DMS153 (cell line): Measurements from ENCODE around the gene GUCA2B.

Experiments
- DNase-seq: peaks from one replicate; lab custom pipeline; 2025; lab: John Stamatoyannopoulos, UW

GUCA2B gene

DNA sequence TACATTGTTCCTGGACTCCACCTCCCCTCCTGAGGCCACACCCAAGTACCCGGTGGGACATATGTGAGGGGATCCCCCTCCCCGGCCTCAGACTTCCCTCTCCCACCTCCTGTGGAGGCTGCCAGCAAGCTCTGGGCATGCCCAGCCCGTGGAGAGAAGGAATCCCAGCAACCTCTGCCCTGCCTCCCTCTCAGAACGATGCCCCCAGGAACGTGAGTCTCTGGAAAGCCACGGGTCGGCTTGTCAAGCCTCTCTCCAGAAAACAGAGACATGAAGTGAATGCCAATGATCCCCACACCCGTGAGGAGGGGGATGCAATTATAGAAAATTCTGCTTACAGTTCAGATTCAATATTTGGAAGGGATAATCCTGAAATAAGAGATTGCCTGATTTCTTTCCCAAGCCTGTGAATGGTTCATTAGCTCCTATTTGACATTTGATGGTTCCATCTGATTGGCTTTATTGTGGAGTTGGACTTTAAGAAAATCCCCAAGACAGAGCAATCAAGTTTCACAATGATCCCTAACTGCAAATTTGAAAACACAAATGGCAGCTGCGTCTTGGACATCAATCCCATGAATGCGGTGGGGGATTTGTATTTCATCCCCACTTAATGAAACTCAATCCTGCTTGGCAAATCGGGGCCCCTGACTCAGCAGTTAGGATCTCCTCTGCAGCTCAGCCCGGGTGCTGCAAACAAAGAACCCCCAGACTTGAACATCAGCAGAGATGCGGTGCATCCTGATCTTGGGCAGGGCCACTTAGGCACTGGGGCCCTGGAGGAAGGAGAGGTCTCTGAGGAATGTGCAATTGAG, 9.1 kb upstream of the GUCA2B start:
- DNase-seq, result no peak

DNA sequence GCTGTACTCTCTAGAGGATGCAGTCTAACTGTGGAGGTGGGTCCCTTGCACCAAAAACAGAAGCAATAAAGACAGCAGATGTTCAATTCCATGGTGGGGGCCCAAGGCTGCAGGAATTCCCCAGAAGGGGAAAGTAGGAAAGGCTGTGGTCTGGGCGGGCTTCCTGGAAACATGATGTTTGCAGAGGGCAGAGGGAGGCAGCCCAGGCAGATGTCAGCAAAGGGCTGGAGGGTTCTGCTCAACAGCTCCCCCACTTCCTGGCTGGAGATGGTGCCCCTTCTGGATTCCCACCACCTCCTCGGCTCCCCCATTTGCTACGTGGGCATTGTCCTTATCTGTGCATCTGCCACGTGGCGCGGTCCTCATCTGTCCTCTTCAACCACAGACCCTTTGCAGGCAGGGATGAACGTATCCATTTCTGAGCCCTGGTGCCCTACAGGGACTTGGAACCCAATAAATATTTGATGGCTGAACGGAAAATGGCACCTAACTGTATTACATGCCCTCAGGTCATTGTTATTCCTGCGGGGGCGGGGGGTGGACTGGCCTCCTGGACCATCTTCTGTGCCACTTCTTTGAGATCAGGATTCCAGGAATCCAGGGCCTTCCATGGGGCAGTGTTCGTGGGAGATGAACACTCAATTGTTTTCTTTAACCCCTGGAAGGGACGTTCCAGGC, 8.4 kb upstream of the GUCA2B start:
- no peak for DNase-seq

DNA sequence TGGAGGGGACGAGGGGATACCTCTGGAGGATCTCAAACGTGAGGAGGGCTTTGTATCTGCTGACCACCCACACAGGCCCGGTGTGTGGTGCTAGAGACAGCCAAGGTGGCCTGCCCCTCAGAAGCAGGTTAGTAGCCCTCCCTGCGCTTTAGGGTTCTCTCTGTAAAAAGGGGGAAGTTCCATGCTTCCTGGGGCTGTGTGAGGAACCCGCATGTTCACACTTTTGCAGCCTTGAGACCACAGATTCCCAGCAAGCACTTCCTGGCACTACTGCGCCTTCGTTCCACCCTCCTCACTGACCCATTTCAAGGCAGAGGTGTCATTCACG, 7.9 kb upstream of the GUCA2B start:
- no peak for DNase-seq

DNA sequence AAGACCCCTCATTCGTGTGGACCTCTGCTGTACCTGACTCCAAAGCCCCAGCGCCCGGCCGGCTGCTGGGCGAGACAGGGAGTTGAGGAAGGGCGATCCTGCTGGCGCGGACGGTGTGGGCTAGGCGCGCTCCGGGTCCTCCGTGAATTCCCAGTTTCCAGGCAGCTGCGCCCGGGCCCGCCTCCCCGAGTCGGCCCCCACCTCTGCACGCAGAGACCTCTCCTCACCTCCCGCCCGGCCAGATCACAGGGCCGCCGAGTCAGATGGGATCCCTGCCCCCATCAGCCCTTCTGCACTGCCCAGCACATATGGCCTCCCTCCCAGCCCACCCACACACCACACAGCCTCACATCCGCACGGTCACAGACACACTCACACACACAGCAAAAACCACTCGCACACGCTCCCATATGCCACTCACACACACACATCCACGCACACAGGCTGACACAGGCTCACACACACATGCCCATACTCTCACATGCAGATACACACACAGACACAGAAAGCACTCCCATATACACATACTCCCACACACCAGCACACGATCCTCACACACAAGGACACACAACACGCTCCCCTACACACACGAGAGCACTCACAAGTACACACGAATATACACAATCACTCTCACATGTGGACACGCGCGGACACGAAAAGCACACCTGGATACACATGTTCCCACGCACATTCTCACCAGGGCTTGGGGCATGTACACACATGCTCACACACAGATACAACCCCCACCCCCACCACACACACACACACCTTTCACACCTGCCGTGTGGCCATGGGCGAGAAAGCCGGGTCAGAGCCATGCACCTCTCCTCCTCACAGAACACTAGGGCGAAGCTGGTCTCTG, 7.2 kb upstream of the GUCA2B start:
- DNase-seq, result no peak

DNA sequence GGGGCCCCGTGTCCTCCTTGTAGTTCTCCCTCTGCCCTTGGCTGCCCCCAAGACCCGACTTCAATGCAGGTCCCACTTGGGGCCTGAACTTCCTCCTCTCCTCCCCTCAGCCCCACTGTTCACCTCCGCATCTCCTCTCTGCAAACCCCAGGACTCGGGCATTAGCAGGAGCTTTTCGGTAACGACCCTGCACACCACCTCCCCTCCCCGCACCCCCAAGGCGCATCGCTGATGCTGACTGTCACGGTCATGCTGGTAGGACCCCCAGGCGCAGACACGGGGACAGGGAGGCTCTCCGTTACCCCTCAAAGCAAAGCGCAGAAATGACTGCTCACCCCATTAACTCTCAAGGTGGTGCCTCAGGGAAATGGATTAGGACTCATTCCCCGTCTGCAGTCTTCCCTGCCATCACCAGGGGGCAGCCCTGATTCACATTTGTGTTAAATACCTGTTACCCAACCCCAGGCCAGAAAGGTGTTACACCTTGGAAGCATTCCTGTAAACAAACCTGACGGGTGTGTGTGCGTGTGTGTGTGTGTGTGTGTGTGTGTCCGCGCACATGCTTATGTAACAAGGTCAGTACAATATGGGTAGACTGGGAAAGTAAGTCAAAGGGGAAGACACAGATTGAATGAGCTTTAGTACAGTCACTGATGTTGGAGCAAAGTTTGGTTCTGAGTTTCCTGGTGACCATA, 6.4 kb upstream of the GUCA2B start:
- DNase-seq, result peak; percentile 90

DNA sequence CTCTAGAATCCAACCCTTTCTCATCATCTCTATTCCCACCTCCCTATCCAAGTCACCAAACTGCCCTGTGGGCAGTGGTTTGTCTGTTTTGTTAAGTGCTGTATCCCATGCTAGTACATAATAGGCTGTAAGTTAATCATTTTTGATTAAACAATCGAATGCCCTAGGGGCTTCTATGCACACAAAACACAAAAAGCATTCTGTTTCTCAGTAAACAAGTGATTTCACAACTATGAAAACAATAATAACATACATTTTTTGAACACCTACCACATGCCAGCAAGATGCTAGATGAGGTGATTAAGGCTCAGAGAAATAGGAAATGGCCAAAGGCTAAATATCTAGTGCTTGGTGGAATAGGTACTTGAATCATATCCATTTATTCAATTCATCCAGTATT, 5.0 kb upstream of the GUCA2B start:
- DNase-seq, result no peak

DNA sequence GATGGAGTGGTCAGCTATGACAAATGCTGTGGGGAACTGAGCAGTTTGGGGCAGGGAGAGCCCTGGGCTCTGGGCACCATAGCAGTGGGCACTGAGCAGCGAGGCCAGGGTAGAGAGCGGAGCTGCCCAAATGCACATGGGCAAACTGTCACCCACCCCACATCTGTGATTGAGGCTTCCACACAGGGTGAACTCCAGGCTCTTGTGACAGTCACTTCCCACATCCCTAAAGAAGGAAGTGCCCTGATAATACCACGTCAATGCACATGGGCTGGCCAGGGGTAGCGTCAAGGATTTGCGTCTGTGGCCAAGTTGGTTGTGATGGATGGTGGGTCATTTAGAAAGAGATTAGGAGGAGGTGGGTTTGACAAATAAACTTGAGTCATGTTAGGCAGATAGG, 2.6 kb upstream of the GUCA2B start:
- no peak for DNase-seq

DNA sequence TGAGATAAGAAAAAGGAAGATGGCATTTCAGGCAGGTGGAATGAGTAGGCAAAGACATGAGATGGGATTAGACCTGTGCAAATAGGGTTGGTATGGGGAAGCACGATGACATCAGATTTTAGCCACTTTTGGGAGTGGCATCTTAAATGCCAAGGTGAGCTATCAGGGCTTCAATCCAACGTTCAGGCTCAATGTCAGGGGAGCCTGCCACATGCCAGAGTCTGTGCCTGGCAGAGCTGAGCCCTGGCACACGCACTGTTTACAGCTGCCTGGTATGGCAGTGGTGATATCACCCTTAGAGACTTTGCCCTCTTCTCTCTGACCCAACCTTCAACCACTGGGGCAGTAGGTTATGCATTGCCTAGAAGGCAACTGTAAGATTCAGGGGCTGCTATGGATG, 1.1 kb upstream of the GUCA2B start:
- no peak for DNase-seq

DNA sequence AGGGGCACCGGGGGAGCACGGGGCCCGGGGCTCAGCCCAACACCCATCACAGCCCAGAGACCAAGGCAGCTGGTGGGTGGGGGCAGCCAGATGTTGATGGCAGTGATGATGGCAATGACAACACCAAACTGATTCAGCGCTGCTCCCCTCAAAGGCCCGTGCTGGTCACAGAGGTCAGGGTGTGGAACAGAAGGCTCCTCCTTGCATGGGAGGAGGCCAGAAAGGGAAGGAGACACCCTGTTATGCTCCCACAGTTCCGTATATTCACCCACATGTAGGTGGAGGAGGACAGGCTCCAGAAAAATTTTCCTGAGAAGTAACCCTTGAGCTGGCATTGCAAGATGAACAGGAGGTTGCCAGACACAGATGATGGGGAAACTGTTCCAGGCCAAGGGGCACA, 414 bp downstream of the GUCA2B start:
- no peak for DNase-seq

DNA sequence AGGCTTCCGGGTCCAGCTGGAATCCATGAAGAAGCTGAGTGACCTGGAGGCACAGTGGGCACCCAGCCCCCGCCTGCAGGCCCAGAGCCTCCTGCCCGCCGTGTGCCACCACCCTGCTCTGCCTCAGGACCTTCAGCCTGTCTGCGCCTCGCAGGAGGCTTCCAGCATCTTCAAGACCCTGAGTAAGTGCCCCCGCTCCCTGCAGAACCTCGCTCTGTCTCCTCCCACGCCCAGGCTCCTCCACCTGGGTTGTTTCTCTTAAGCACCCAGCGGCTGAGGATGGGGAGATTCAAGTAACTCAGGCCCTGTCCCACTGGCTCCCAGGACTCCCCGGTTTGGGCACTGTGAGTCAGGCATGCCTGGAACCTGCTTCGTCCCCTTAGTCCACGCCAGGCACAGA, 1.5 kb downstream of the GUCA2B start:
- DNase-seq, result no peak

DNA sequence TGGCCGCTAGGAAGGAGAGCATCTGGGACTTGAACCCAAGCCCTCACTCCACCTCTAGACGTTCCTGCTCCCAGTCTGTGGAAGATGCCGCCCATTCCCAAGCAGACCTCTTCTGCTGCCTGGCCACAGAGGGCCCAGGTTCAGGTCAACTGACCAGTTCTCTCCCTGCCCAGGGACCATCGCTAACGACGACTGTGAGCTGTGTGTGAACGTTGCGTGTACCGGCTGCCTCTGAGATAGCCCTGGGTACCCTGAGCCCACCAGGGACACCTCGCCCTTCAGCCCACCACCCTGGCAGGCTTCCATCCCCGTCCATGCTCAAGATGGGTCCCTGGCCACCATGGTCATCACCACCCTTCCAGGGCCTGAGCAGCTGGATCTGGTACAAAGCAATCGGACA, 2.2 kb downstream of the GUCA2B start:
- DNase-seq, result no peak

DNA sequence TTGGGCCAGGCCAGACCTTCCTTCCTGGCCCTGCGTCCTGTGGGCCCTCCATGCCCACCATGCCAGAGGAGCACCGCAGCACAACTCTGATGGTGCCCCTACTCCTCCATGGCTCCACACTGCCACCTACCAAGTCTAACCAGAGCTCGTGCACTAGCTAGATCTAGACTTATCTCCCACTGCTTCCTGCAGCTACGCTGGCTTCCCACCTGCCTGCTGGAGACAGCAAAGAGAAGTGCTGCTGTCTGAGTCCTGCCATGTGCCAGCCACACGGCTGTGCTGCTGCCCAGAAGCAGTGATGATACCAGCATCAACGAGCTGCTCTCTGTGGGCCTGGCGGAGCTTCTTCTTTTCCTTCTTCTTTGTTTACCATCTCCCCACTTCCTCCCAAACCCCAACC, 4.5 kb downstream of the GUCA2B start:
- DNase-seq, result peak; percentile 63

DNA sequence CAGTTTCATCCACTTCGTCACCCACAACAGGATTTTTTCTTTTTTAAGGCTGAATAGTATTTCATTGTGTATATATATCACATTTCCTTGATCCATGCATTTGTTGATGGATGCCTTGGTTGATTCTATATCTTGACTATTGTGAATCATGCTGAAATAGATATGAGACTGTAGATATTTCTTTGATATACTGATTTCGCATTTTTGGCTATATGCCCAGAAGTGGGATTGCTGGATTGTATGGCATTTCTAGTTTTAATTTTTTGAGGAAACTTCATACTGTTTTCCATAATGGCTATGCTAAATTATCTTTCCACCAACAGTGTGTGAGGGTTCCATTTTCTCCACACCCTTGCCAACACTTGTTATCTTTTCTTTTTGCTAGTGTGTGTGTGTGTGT, 5.0 kb downstream of the GUCA2B start:
- no peak for DNase-seq

DNA sequence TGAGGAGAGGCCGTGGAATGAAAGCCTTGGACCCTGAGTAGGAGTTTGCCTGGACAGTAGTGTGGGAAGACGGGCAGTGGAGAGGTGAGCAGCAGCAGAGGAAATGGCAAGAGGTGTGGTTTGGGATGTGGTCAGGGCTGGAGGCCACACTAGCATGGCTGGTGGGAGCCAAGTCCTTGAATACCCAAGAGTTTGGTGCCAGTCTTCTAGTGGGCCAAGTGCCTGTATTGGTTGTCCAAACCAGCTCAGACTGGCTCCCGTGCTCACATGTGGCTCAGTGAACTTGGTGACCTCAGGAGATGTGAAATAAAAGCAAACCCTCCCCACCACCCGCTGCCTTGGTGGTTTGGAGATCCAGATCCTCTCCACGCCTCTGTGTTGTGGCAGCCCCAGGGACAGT, 9.0 kb downstream of the GUCA2B start:
- no peak for DNase-seq

DNA sequence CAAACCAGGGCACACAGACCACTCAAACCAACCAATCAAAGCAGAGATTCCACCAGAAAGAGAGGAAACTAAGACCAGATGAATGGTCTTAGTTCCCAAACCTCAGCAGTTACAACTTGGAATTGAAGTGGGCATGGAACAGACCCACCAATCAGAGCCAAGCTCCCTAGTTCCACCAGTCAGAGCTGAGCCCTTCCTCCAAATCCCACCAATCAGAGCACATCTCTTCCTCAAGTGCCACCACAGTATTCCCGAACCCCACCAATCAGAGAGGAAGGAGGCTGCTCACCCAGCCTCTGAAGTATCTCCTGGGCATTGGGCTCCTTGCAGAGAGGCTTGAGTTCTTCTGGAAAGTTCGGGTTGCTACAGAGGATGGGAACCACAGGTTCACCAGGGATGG, 9.9 kb downstream of the GUCA2B start:
- DNase-seq, result no peak

DNA sequence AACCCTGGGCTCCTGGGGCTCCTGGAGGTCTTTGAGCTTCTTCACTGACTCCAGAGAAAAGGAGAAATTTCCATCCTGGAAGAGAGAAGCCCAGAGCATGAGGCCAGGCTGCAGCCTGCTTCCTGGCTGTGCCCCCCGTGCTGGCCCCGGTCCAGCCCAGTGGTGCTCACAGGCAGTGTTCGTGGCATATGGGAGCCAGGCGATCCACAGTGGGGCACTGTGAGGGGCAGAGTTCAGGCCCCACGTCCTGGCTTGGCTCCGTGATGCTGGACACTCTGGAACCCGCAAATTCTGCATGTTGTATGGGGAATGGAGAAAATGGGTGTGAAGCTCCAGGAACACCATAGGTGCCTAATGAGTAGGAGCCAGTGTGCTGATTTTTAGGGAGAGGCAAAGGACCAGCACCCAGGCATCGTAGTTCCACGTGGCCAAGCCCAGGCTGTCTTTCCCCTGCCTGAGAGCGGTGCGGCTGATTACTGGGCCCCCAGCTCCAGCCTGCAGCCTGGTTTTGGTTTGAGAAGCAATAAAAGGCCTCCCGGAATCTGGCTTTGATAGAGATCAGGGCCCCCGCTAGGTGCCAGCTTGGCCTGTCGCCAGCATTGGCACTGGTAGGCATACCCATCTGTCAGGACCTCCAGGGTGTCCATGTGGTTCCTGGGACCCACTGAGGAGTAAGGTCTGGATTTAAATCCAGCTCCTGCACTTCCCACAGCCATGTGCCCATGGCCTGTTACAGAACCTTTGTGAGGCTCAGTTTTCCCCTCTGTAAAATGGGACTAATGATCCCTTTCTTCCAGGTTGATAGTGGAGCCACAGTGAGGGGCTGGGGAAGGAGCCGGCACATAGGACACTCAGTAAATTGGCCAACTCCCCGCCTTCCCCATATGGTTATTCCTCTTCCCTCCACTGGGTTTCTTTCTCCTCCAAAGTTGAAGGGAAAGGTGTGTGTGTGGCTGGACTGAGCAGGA, 10.6 kb downstream of the GUCA2B start:
- DNase-seq, result no peak

DNA sequence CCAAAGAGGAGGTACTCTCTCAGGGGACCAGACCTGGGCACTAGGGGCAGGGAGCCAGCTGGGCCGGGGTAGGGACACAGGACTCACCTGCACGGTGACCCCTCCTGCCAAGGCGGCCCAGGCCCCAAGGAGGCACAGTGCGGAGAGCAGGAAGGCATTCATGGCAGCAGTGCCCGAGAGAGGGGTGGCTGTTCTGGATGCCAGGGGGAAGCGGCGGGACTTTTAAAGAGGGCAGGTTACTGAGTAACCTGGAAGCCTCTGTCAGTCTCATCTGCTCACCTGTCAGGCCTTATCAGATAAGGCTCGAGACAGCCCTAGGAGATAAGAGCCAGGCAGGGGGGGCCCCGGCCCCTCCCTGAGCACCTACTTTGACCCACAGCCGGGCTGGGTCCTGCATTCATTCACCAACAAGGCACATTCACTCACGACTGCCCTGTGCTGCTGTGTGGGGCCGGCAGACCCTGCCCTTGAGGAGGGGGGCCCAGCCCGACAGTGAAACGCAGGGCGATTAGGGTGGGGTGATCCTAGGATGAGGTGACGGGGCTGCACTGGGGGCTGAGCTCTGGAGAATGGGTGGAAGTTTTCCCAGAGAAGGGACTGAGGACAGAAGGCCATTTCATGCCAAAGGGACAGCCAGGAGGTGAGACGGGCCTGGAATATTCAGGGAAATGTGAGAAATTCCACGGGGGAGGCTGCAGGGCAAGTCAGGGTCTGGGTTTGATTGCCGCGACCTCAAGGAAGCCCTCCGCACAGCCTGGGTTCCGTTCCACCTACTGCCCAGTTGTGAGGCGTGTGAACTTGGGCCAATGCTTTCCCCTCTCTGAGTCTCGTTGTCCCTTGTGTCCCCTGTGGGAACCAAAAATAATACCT, 11.6 kb downstream of the GUCA2B start, which contains the start of gene GUCA2A:
Gene GUCA2A, minus strand, starts transcription at position 195 of the 870 bp plus-strand sequence. Its CDS starts 33 bp downstream, at position 162.
- DNase-seq, result no peak

DNA sequence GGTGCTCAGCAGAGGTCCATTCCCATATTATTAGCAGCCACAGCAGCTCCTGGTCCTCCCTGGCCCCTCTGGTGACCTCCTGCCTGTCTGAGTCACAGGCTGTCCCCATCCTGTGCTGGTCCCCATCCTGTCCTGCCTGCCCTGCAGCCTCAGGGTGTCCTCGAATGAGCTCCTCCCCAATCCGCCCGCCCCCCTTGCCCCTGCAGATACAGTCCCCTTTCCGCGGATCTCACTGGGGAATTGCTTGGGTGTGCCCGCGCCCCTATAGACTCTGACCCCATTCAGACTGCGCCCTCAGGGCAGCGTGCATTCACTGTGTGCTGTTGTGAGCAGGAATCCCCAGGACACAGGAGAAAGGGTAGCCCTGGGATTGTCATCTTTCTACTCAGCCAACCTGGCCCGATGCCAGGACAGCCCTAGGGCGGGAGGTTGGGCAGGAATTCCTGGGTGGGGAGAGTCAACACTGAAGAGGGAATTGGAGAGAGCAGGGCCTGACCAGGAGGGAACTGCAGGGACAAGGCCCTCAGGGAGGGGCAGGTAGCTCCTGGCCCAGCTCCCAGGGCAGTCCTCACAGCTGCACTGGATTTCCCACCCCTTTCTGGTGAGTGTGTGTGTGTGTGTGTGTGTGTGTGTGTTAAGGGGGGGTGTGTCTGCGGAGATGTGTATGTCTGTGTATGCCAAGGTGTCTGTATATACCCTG, 12.5 kb downstream of the GUCA2B start:
- DNase-seq, result peak; percentile 98

DNA sequence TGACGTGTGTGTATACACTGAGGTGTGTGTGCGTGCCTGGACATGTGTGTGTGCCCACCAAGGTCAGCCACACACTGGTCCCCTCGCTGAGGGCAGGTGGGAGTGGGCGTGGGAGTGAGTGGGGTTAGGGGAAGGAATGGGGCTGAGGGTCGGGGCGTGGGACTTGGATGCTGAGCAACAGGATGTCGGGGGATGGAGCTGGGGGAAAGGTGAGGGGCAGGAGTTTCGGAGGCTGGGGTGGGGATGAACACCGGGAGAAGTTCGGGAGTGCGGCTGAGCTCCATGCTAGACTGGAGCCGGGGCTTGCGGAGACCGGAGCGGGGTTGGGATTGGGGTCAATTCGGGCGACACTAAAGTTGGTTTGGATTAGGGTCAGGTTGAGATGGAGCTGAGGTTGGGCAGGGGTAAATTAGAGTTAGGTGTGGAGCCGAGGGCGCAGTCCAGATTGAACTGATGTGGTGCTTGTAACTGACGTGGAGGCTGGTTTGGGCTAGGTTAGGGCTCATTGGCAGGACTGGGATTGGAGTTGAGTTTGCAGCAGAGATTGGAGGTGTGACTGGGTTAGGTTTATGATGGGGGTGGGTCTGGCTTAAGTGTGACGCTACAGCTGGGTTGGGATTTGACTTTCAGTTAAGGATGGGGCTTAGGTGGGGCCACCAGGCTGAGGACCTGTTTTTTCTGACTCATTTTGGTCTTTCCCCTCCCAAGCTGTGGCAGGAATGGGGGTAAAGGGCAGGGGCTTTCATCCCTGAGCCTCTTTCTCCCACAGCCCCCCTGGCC, 14.6 kb downstream of the GUCA2B start:
- no peak for DNase-seq
